Stomach (tissue), 9 donors: Measurements from ENCODE around the gene TMEM129. TPM values are rescaled to one million over a fixed set of nuclear protein-coding genes. Genes with fewer than 3 reads are reported as not detected.

Experiments
- DNase-seq, 2 donors: peaks; one replicate each; pipeline versions ENCODE4 v3.0.0 to v3.0.0-alpha.2; 2013 to 2019
- H3K27ac ChIP-seq, 5 donors: fragments of 200-600 bp in 4 of 5; sonication (generic) in 4 of 5; one replicate each; pipeline ENCODE4 v1.5.1; 2013 to 2019; ENCODE audit warnings: mild to moderate bottlenecking in 1 of 5, moderate library complexity in 1 of 5
- H3K27me3 ChIP-seq, 3 donors: fragments of 200-600 bp; sonication (generic); one replicate each; pipeline ENCODE4 v1.5.1; 2017 to 2019; ENCODE audit warnings: mixed run types in 1 of 3
- H3K36me3 ChIP-seq, 4 donors: fragments of 200-600 bp; sonication (generic); 1 replicate in 3 of 4; 2 replicates in 1 of 4; pipeline ENCODE4 v1.5.1; 2016 to 2019
- H3K4me1 ChIP-seq, 4 donors: fragments of 200-600 bp; sonication (generic); one replicate each; pipeline ENCODE4 v1.5.1; 2016 to 2019
- H3K4me3 ChIP-seq, 4 donors: fragments of 200-600 bp; sonication (generic) in 3 of 4; one replicate each; pipeline ENCODE4 v1.5.1; 2016 to 2019; ENCODE audit warnings: mild to moderate bottlenecking in 1 of 4
- H3K9me3 ChIP-seq, 4 donors: fragments of 200-600 bp; sonication (generic); one replicate each; pipeline ENCODE4 v1.5.1; 2016 to 2019
- EP300 ChIP-seq: sonication (generic); formaldehyde crosslinking; IDR thresholded peaks from one replicate; pipeline ENCODE4 v1.6.1; 2017; ENCODE audit warnings: antibody characterized with exemption
- POLR2A ChIP-seq, 4 donors: fragments of 450-650 bp; IDR thresholded peaks; one replicate each; pipeline ENCODE4 v1.6.1; 2016; ENCODE audit warnings: antibody characterized with exemption in 4 of 4, control low read depth in 2 of 4, mild to moderate bottlenecking in 1 of 4, moderate library complexity in 1 of 4
- POLR2AphosphoS5 ChIP-seq, 3 donors: sonication (generic); formaldehyde crosslinking; IDR thresholded peaks; one replicate each; pipeline ENCODE4 v1.6.1; 2016; ENCODE audit warnings: antibody characterized with exemption in 3 of 3
- WGBS, 5 donors: extraction: QIAGEN DNeasy Blood & Tissue Kit in 3 of 5; methylation state at CpG; one replicate each; pipeline versions ENCODE4 v1.1.5 to v1.1.7; 2013 to 2018; 5-methylcytosine and 5-hydroxymethylcytosine counted together
- intact Hi-C: fragments of 100-400 bp; cut with DNase I; formaldehyde crosslinking; loops from one replicate; pipeline ENCODE4 v1.15.1; 2023; ENCODE audit warnings: low total_unique reads
- polyA plus RNA-seq, 3 donors: library from polyadenylated mRNA; stranded (reverse); fragments of 200-250 nt; gene quantifications; one replicate each; pipeline ENCODE4 v1.2.3, GENCODE V29; 2013
- total RNA-seq, 5 donors: library from RNA; depleted of rRNA; stranded (reverse); fragments of >200 nt; gene quantifications; one replicate each; pipeline versions ENCODE4 v1.1.0 to v1.2.3, GENCODE V29; 2014 to 2016
- TF ChIP-seq, protein P1 (sequence below), 7 experiments: fragments of 450-650 bp in 4 of 7; fragments of 200-600 bp in 3 of 7; sonication (generic) in 3 of 7; IDR thresholded peaks; one replicate each; pipeline ENCODE4 v1.5.1; 2016 to 2019; ENCODE audit warnings: antibody characterized with exemption in 7 of 7, control low read depth in 2 of 7, mild to moderate bottlenecking in 1 of 7
- donor health status: healthy with polysubstance abuse.
- donor health status: Bipolar disorder and iron deficiency.
- donor health status: healthy.

TMEM129 gene
- total and polyA plus RNA-seq, 8 donors = 9.9 to 171 (median 24.8) TPM

DNA sequence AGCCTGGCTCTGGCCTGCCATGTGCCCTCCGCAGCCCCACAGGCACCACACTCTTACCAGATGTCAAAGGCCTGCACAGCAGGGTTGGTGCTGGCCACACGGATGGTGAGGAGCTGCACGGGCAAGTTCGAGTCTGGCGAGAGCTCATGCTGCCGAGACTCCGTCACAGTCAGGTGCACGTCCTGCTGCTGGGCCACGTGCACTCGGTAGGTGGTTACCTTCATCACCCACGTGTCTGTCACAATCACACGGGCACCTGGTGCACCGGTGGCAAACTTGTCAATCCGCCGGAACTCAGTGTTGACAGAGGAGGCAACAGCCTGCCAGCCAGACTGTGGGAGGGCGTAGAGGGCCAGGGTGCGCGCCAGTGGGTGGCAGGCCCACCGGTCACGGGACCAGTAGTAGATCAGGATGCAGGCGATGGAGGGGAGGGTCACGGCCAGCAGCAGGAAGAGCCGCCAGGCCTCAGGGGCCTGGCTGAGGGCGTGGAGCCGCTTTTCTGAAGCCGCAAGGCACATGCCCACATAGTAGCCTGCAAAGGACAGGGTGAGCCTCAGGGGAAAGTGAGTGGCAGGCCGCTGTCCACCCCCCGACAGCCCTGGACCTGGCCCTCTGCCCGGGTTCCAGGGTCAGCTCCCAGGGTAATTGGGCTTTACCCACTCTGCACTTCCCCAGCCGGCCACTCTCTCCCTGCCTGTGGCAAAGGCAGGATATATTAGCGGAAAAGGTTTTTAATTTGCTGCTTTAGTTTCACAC is 2.9 kb downstream of the TMEM129 start:
- intact Hi-C loops = no loop called here
- 35 to 52% (median 39%) methylated on average over 28 to 31 of the region's 31 CpGs for WGBS, 5 donors
- Histone ChIP-seq H3K27me3 (no peaks in the 10 kb centered on the region), H3K4me3 (peak overlapping the region in 1 of 4 donors; percentile 6), H3K27ac (peak overlapping the region; percentile 52 to 97 (median 65)), H3K4me1 (peaks cover 66 to 90% (median 84%) of the 10 kb centered on the region in 4 donors), H3K36me3 (peaks cover 0 to 32% (median 26%) of the 10 kb centered on the region in 4 donors), H3K9me3 (no peaks in the 10 kb centered on the region)
- peak in 1 of 2 donors; percentile 82 for DNase-seq
- TF ChIP-seq POLR2AphosphoS5 (IDR thresholded peaks at IDR 0.05) (peak in 1 of 3 donors; percentile 81), EP300 (no peak)

DNA sequence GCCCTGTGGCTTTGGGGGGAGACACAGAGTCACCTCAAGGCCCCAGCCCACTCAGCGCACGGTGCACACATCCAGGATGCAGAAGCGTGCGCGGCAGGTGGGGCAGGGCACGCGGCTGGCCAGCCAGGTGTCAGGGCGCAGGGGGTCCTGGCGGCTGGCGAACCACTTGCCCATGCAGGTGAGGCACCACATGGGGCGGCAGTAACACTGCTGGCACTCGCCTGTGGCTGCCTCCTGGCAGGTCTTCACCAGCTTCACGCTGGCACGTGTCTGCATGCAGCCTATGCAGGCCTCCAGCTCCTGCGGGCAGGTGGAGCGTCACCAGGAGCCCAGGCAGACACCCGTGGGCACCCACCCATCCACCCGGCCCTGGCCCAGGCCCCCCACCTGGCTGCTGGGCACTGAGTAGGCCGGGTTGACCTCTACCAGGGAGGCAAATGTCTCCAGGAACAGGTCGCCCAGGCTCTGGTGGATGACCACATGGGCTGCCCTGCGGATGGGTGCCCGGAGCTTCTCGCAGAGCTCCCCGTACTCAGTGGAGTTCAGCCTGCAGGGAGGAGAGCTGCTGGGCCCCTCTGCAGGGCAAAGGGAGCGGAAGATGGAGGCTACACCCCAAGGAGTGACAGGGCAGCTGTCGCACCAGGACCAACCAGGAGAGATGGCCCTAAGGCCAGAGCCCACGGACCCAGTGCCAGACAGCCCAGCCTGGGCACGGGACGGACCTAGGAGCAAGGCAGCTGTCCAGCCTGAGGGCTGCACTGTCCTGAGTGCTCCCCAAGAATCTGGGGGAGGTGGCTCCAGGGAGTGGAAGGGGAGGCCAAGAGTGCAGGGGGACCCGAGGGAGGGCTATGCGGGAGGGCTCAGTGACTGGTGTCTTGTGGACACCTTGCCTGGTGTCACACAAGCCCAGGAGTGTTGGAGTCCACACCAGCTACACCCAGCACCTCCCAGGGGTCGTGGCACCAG is 3.7 kb downstream of the TMEM129 start:
- peaks cover 0 to 32% (median 26%) of the 10 kb centered on the region in 4 donors for H3K36me3 ChIP-seq
- no peak for DNase-seq

DNA sequence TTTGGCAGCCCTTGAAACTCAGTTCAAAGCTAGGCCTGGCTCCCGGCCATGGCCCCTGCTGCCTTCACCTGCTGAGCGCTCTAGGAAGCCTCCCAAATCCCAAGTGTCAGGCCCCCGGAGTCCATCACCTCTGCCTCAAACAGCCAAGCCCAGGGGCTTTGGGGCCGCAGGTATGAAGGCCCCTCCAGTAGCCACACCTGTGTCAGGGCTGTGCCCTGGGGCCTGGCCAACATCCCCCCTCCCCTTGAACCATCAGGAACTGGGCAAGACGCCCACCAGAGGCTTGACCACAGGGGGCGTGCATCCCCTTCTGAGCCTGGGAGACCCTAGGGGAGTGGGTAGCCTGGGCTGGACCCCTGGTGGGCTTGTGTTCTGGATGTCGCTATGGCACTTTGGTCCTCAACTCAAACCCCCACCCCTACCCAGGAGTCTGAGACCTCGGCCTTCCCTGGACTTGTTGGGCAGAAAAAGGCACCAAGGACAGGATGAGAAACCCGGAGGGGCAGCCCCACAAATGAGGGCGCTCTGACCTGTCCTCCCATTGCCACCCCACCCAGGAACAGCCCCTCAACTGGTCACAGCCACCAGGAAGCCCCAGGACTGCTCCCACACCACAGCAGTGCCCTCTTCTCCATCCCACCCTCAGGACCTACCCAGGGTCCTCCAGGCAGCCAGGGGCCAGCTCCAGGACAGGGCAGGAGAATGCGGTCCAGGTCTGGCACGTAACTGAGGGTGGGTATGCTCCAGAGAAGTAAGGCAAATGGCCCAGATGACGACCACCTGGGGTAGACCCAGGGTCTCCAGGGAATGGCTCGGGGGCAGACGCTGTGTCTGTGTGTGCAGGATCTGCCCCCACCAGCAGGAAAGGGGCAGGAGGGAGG is 4.8 kb downstream of the TMEM129 start:
- H3K27me3 ChIP-seq = no peaks in the 10 kb centered on the region
- H3K4me3 ChIP-seq = no peak overlapping the region
- WGBS, 5 donors = 75 to 83% (median 81%) methylated on average over 10 to 15 of the region's 15 CpGs
- TF ChIP-seq, protein P1, sequence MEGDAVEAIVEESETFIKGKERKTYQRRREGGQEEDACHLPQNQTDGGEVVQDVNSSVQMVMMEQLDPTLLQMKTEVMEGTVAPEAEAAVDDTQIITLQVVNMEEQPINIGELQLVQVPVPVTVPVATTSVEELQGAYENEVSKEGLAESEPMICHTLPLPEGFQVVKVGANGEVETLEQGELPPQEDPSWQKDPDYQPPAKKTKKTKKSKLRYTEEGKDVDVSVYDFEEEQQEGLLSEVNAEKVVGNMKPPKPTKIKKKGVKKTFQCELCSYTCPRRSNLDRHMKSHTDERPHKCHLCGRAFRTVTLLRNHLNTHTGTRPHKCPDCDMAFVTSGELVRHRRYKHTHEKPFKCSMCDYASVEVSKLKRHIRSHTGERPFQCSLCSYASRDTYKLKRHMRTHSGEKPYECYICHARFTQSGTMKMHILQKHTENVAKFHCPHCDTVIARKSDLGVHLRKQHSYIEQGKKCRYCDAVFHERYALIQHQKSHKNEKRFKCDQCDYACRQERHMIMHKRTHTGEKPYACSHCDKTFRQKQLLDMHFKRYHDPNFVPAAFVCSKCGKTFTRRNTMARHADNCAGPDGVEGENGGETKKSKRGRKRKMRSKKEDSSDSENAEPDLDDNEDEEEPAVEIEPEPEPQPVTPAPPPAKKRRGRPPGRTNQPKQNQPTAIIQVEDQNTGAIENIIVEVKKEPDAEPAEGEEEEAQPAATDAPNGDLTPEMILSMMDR (IDR thresholded peaks at IDR 0.05) = no peak
- TF ChIP-seq POLR2AphosphoS5 (IDR thresholded peaks at IDR 0.05) = no peak
- TF ChIP-seq POLR2A (IDR thresholded peaks at IDR 0.05) = no peak
- TF ChIP-seq EP300 = no peak
- H3K27ac ChIP-seq = peak overlapping the region in 1 of 5 donors; percentile 65
- DNase-seq = no peak
- H3K4me1 ChIP-seq = peaks cover 60 to 78% (median 75%) of the 10 kb centered on the region in 4 donors
- no peaks in the 10 kb centered on the region for H3K9me3 ChIP-seq
- intact Hi-C loops = no loop called here
- peaks cover 0 to 32% (median 26%) of the 10 kb centered on the region in 4 donors for H3K36me3 ChIP-seq

More for the DNA sequence above, 3.7 kb downstream of the TMEM129 start:
- intact Hi-C loops = no loop called here
- 80 to 88% (median 85%) methylated on average over 16 to 32 of the region's 32 CpGs for WGBS, 5 donors
- peak overlapping the region in 1 of 4 donors; percentile 6 for H3K4me3 ChIP-seq
- no peaks in the 10 kb centered on the region for H3K9me3 ChIP-seq
- no peaks in the 10 kb centered on the region for H3K27me3 ChIP-seq
- H3K27ac ChIP-seq = peak overlapping the region; percentile 52 to 97 (median 65)
- H3K4me1 ChIP-seq = peaks cover 70 to 87% (median 82%) of the 10 kb centered on the region in 4 donors
- TF ChIP-seq POLR2AphosphoS5 (IDR thresholded peaks at IDR 0.05) = no peak
- TF ChIP-seq POLR2A (IDR thresholded peaks at IDR 0.05) = no peak
- TF ChIP-seq EP300 = no peak
- TF ChIP-seq, protein P1 (IDR thresholded peaks at IDR 0.05) = no peak

DNA sequence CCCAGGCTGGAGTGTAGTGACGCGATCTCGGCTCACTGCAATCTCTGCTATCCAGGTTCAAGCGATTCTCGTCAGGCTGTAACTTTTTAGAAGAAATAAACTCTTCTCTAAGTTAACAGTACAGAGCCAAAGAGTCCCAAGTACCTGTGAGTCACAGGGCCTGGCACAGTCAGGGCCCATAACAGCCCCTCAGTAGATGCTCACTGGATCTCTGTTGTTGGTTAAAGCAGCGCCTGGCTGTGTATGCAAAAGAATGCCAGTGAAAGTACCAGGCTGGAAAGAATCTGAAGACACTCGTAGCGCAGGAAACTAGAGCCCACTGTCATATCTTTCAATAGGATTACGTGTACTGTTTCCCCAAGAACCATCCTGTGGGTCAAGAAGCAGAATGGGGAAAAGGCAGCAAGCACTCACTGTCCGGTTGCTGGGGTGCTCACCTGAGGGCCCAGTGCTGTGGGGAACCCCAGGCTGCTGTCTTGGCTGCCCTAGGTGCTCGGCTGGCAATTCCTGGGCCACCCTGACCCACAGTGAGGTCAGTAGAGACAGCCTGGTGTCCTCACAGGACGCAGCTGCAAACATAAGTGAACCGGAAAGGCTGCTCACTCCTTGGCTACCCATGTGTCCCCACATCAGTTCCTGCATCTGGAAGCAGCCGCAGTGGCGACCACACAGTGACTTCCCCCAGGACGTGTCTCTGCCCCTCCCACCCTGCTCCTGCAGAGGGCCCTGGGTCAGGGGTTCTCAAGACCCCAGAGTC is 5.9 kb downstream of the TMEM129 start:
- no peak overlapping the region for H3K4me3 ChIP-seq
- WGBS, 5 donors = 58 to 74% (median 64%) methylated on average over 13 to 16 of the region's 16 CpGs

More for the DNA sequence above, 5.9 kb downstream of the TMEM129 start:
- Histone ChIP-seq H3K36me3 (peaks cover 0 to 32% (median 26%) of the 10 kb centered on the region in 4 donors), H3K9me3 (no peaks in the 10 kb centered on the region), H3K4me1 (peaks cover 70 to 86% (median 81%) of the 10 kb centered on the region in 4 donors), H3K27ac (peak overlapping the region in 3 of 5 donors; percentile 39 to 100 (median 50)), H3K27me3 (no peaks in the 10 kb centered on the region)
- intact Hi-C loops = no loop called here
- TF ChIP-seq, protein P1 (IDR thresholded peaks at IDR 0.05) = no peak
- no peak for TF ChIP-seq POLR2A (IDR thresholded peaks at IDR 0.05)
- TF ChIP-seq EP300 = no peak
- TF ChIP-seq POLR2AphosphoS5 (IDR thresholded peaks at IDR 0.05) = no peak
- DNase-seq = no peak
